Nephron (organoid): Measurements from ENCODE around the gene SLC39A3.
A peak's percentile ranks its signal among the peaks of the same experiment; 100 is the strongest.

Experiments used
- H3K27ac Mint-ChIP-seq, 3 experiments: 2 replicates each; pipeline ENCODE4 v1.8.0; 2020; ENCODE audit warnings: mixed read lengths in 3 of 3, mild to moderate bottlenecking in 2 of 3, moderate library complexity in 1 of 3
- H3K27me3 Mint-ChIP-seq: 2 replicates; pipeline ENCODE4 v1.8.0; 2021; ENCODE audit warnings: low read depth, mild to moderate bottlenecking, moderate library complexity, mixed read lengths
- H3K36me3 Mint-ChIP-seq: 2 replicates; pipeline ENCODE4 v1.8.0; 2020; ENCODE audit warnings: low read depth, mixed read lengths
- H3K4me1 Mint-ChIP-seq: 2 replicates; pipeline ENCODE4 v1.8.0; 2020; ENCODE audit warnings: mixed read lengths
- H3K4me3 Mint-ChIP-seq, 3 experiments: 2 replicates each; pipeline ENCODE4 v1.8.0; 2020; ENCODE audit warnings: mild to moderate bottlenecking in 3 of 3, mixed read lengths in 3 of 3, moderate library complexity in 2 of 3
- H3K9me3 Mint-ChIP-seq: 2 replicates; pipeline ENCODE4 v1.8.0; 2020; ENCODE audit warnings: mixed read lengths
- CTCF ChIP-seq, 3 experiments: fragments of 200-600 bp; sonication (generic); IDR thresholded peaks; one replicate each; pipeline ENCODE4 v1.5.0; 2021; ENCODE audit warnings: antibody characterized with exemption in 3 of 3; ENCODE audit not compliant: unreplicated experiment in 3 of 3

SLC39A3 gene

GRCh38 chr19:2720777-2721569, 18.8 kb downstream of the SLC39A3 start, which contains the start of gene DIRAS1:
Gene DIRAS1, minus strand, starts transcription at chr19:2721372. Its CDS starts 3,566 bp downstream, at chr19:2717806.
- Mint-ChIP-seq H3K27ac (no peak within 1 kb of the TSS), H3K36me3 (no peaks in the 10 kb centered on the region), H3K9me3 (peaks cover under 1% of the 10 kb centered on the region), H3K27me3 (peaks cover 33% of the 10 kb centered on the region), H3K4me3 (peak within 1 kb of the TSS; percentile 79 to 88 (median 87)), H3K4me1 (peaks cover 9% of the 10 kb centered on the region)
- TF ChIP-seq CTCF (IDR thresholded peaks at IDR 0.05; ENCODE audit: unreplicated experiment in 3 of 3) = no peak

- peak overlapping the region; percentile 79 to 88 (median 87) for H3K4me3 Mint-ChIP-seq
- TF ChIP-seq CTCF (IDR thresholded peaks at IDR 0.05; ENCODE audit: unreplicated experiment in 3 of 3) = no peak
- no peaks in the 10 kb centered on the region for H3K36me3 Mint-ChIP-seq
- H3K27me3 Mint-ChIP-seq = peaks cover 37% of the 10 kb centered on the region
- no peak overlapping the region for H3K27ac Mint-ChIP-seq
- H3K4me1 Mint-ChIP-seq = peaks cover 9% of the 10 kb centered on the region
- H3K9me3 Mint-ChIP-seq = peaks cover 8% of the 10 kb centered on the region
Observed at GRCh38 chr19:2719920-2720776, 19.7 kb downstream of the SLC39A3 start.

DNA sequence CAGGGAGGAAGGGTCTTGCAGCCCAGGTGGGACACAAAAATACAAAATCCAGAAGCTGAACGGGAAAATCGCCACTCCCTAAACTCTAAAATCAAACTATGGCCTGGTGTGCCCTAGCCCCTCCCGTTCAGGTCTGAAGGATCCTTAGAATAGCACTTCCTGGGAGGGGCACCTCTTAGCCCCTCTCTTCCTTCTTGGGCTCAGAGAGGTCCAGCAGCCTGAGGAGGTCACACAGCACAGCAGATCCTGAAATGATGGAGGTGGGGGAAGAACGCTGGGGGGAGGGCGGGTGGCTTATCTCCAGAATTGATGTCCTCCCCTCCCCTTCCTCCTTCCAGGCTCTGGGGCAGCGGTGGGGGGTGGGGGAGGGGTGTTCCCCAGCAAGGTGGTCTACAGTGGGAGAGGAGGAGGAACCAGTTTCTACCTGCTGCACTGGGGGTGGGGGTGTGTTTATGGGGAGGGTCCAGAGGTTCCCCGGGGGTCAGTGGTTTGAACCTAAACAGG, 20.5 kb downstream of the SLC39A3 start:
- H3K4me3 Mint-ChIP-seq = peak overlapping the region; percentile 79 to 88 (median 87)
- H3K27ac Mint-ChIP-seq = no peak overlapping the region
- peaks cover 6% of the 10 kb centered on the region for H3K4me1 Mint-ChIP-seq
- TF ChIP-seq CTCF (IDR thresholded peaks at IDR 0.05; ENCODE audit: unreplicated experiment in 3 of 3) = no peak
- H3K36me3 Mint-ChIP-seq = no peaks in the 10 kb centered on the region
- peaks cover 10% of the 10 kb centered on the region for H3K9me3 Mint-ChIP-seq
- H3K27me3 Mint-ChIP-seq = peaks cover 38% of the 10 kb centered on the region

GRCh38 chr19:2717638-2718541, 21.9 kb downstream of the SLC39A3 start:
- TF ChIP-seq CTCF (IDR thresholded peaks at IDR 0.05; ENCODE audit: unreplicated experiment in 3 of 3) = no peak
- Mint-ChIP-seq H3K27me3 (peaks cover 31% of the 10 kb centered on the region), H3K9me3 (peaks cover 10% of the 10 kb centered on the region)

More at GRCh38 chr19:2717638-2718541, 21.9 kb downstream of the SLC39A3 start:
- Mint-ChIP-seq H3K27ac (no peak overlapping the region), H3K4me3 (no peak overlapping the region), H3K36me3 (no peaks in the 10 kb centered on the region), H3K4me1 (peaks cover 4% of the 10 kb centered on the region)
